Measurements from ENCODE around the gene PDHX.

PDHX gene

DNA sequence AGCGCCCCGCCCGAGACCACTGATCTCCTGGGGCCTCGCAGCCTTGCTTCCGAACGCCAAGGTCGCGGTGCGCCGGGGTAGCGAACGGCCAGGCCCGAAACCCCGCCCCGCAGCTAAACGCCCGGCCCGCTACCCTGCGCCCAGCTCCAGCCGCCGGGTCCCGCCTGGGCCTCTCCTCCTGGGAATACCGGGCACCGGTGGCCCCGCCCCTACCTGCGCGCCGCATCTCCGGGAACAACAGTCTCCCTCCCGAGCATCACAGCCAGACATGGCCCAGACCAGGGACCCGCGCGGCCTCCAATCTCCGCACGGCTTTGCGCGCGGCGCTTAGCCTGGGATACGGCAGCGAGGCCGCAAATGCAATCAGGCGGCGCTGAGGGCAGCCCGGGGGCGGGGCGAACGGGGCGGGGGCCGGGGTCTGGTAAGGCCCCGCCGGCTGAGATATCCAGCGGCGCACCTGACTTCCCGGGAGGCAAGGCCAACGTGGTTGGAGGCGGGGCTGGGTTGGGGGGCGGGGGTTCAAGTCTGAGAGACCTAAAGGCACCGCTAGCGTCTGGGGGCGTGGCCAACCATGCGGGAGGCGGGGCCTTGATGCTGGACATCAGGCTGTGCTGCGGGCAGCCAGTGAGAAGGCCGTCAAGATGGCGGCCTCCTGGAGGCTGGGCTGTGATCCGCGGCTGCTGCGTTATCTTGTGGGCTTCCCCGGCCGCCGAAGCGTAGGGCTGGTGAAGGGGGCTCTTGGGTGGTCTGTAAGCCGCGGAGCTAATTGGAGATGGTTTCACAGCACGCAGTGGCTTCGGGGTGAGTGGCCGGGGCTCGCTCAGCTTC, at the start of gene PDHX, which contains the start of gene APIP:
TSS of gene PDHX (plus strand) at position 604 of the 828 bp plus-strand sequence. CDS start at position 642, 38 bp downstream.
TSS of gene APIP (minus strand) at position 365 of the 828 bp plus-strand sequence. CDS start at position 270, 95 bp downstream.
- in situ Hi-C loops (cut with HindIII; ENCODE audit: low sequenced_read_pairs), result no loop called here

DNA sequence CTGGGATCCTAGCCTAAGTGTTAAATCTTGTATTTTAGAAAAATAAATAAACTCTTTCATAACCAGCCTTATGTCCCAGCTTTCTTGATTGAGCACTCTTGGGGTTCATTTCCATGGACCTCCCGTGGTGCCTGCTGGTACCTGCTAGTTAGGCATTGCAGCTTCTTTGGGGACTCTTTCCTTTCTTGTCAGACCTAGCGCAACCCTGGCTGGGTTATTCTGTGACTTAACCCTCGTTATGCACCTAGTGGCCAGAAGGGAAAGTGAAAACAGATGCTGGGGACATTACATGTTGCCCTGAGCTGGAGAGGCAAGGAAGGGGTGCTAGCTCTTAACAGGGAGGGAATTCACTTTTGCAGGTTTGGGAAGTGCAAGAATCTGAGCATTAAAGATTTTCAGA, 47.0 kb upstream of the PDHX start:
- in situ Hi-C loops (cut with HindIII; ENCODE audit: low sequenced_read_pairs), result no loop called here

DNA sequence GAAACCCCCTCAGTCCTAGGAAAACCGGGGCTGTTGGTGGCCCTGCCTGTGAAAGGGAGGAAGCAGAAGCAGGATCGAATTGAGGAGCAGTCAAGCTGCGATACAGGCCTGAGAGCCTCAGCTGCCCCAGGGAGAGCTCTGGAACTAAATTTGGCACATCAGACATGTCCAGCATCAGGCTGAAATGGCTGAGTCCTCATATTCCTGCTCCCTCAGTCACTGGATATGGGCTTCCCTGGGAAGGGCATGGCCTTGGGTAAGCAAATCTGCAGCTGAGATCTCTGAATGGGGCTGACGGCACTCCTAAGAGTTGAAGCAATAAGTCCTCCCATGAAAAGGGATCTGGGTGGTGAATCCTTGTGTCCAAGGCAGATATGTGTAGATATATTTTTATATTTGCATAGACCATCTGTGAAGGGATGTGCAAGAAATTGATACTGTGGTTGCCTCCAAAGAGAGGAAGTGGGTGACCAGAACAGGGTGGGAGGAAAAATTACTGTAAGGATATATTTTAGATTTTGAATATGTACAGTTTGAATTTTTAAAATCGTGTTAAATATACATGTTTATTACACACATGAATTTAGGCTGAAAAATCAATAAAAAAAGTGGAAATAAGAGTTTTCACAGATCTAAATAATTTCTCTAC, 45.7 kb upstream of the PDHX start:
- in situ Hi-C loops (cut with HindIII; ENCODE audit: low sequenced_read_pairs), result no loop called here

DNA sequence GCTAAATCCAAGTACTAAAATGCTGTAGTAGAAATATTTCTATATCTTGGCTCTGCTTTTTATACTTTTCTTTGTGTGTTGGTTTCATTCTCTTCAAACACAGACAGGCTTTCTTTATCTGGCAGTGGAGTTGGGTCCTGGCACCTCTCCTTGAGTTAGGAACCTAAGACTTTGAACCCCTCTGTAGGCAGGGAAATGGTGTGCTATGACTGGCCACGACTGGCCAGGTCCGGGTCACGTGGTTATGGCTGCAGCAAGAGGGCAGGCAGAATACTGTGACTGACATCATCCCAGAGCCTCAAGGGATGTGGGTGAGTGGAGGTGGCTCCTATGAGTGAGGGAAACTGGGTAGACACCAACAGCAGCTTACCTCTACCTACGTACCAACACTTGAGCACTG, 42.2 kb upstream of the PDHX start:
- in situ Hi-C loops (cut with HindIII; ENCODE audit: low sequenced_read_pairs), result no loop called here

GRCh38 chr11:34877375-34877975, 38.9 kb upstream of the PDHX start:
- in situ Hi-C loops (cut with HindIII; ENCODE audit: low sequenced_read_pairs), result loop anchor here (25.0 kb wide), 1 partner anchor 290 kb away; no protein-coding TSS in a partner anchor

DNA sequence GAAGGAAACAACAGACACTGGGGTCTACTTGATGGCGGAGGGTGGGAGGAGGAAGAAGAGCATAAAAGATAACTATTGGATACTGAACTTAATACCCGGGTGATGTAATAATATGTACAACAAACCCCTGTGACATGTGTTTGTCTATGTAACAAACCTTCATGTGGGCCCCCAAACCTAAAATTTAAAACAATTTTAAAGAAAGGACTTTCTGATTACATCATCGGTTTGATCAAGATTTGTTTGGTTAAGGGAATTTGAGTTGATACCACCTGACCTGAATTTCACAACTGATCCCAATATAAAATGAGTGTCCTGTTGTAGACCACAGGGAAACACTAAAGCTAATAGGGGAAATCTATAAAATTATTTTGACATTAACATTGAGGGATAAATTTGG, 34.5 kb upstream of the PDHX start:
- in situ Hi-C loops (cut with HindIII; ENCODE audit: low sequenced_read_pairs), result loop anchor here (25.0 kb wide), 1 partner anchor 295 kb away; no protein-coding TSS in a partner anchor

DNA sequence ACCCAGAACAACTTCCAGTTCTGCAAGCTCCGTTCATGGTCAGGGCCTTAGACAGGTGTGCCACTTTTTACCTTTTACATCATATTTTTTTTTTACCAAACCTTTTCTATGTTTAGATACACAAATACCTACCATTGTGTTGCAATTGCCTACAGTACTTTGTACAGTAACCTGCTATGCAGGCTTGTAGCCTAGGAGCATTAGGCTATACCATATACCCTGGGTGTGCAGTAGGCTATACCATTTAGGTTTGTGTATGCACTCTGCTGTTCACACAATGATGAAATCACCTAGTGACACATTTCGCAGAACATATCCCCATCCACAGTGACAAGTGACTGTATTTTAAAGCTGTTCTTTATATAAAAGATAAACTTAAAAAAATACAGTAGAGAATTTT, 29.8 kb upstream of the PDHX start:
- in situ Hi-C loops (cut with HindIII; ENCODE audit: low sequenced_read_pairs), result loop anchor here (25.0 kb wide), 1 partner anchor 299 kb away; no protein-coding TSS in a partner anchor

- in situ Hi-C loops (cut with HindIII; ENCODE audit: low sequenced_read_pairs), result loop anchor here (25.0 kb wide), 1 partner anchor 300 kb away; no protein-coding TSS in a partner anchor
Observed at GRCh38 chr11:34887260-34887659, 29.2 kb upstream of the PDHX start.

GRCh38 chr11:34890089-34890488, 26.3 kb upstream of the PDHX start:
- in situ Hi-C loops (cut with HindIII; ENCODE audit: low sequenced_read_pairs), result loop anchor here (25.0 kb wide), 1 partner anchor 303 kb away; no protein-coding TSS in a partner anchor

DNA sequence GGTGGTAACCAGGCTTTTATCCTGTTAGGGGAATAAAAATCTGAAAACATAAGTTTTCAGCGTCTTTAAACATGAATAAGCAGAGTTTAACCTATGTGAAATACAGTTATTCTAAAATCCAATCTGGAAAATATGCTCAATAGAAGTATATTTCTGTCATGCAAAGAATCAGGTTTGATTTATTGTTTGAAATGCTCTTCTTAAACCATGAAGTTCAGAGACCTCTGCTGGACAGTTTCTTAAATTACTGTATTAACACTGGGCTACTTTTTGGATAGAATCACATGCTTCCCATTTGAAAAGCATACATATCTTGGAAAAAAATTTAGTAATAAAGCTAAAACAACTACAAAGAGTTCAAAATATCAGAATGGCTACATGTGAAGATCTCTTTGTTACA, 25.6 kb upstream of the PDHX start:
- in situ Hi-C loops (cut with HindIII; ENCODE audit: low sequenced_read_pairs), result loop anchor here (25.0 kb wide), 1 partner anchor 304 kb away; no protein-coding TSS in a partner anchor

DNA sequence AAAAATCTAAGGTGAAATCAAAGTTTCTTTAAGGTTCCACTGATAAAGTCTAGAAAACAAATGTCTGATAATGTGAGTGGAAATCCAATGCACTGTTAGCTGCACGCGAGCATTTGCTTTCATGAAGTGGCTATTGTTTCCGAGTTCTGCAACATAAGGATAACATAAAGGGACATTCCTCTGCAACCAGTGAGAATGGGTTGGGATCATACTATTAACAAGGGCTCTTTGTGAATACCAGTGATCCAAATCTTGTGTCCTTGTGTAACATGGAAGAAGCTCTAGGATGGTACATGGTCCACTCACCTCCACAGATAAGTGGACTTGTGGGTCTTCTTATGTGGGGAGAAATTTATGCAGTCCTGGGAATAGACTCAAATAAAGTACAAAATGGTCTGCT, 24.8 kb upstream of the PDHX start:
- in situ Hi-C loops (cut with HindIII; ENCODE audit: low sequenced_read_pairs), result loop anchor here (25.0 kb wide), 1 partner anchor 304 kb away; no protein-coding TSS in a partner anchor

- in situ Hi-C loops (cut with HindIII; ENCODE audit: low sequenced_read_pairs), result loop anchor here (25.0 kb wide), 1 partner anchor 306 kb away; no protein-coding TSS in a partner anchor
Observed at GRCh38 chr11:34893416-34893815, 23.0 kb upstream of the PDHX start.

GRCh38 chr11:34896191-34896590, 20.2 kb upstream of the PDHX start:
- in situ Hi-C loops (cut with HindIII; ENCODE audit: low sequenced_read_pairs), result loop anchor here (25.0 kb wide), 1 partner anchor 309 kb away; no protein-coding TSS in a partner anchor

- in situ Hi-C loops (cut with HindIII; ENCODE audit: low sequenced_read_pairs), result loop anchor here (25.0 kb wide), 1 partner anchor 310 kb away; no protein-coding TSS in a partner anchor
Observed at GRCh38 chr11:34897171-34897870, 19.1 kb upstream of the PDHX start.

DNA sequence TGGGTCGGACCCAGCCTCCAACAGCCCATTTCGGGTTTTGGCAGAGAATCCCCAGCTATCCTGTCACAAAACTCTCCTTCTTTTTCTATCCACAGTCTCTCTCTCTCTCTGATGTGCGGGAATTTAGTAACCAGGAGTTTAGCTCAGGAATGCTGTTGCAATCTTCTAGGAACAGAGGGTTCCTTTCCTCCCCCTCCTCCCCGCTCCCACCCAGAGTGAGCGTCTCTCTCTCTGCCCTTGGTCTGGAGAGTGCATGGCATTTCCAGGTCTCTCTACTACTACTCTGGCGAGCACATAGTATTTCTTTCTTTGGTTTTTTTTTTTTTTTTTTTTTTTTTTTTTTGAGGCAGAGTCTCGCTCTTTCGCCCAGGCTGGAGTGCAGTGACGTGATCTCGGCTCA, 17.9 kb upstream of the PDHX start:
- in situ Hi-C loops (cut with HindIII; ENCODE audit: low sequenced_read_pairs), result loop anchor here (25.0 kb wide), 1 partner anchor 311 kb away; no protein-coding TSS in a partner anchor

DNA sequence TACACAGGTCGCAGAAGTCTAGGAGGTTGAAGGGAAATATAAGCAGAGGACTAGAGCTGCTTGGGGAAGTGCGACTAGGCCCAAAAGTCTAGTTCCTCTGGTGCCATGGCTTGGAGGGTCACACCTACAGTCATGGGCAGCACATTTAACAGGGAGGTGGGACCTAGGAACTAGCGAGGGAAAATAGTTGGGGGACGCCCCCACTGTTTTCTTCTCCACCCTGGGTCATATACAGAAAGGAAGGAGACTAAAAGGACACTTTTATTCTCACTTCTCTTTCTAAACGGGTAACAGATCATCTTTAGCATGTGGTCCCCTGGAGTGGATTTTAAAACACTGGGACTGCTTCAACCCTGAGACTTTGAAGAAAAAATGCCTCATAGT, 16.8 kb upstream of the PDHX start:
- in situ Hi-C loops (cut with HindIII; ENCODE audit: low sequenced_read_pairs), result loop anchor here (25.0 kb wide), 1 partner anchor 312 kb away; no protein-coding TSS in a partner anchor

- in situ Hi-C loops (cut with HindIII; ENCODE audit: low sequenced_read_pairs), result no loop called here
Observed at GRCh38 chr11:34904421-34904955, 11.9 kb upstream of the PDHX start.

DNA sequence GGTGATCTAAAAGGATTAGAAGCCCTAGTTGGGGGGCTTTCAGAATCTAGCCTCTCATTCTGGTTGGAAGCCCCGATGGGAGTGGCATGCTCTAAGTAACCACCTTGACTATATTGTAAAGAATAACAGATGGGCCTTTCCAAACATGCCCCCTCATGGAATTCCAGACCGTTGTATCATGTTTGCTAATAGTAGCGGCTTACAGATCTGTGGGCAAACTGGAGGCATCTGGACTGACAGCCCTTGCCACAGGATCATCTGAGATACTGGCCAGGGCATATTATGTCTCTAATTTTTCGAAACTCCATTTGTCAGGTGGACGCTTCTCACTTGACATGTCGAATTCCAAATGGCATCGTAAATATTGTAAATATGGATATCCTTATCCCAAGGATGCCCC, 10.8 kb upstream of the PDHX start:
- in situ Hi-C loops (cut with HindIII; ENCODE audit: low sequenced_read_pairs), result no loop called here

GRCh38 chr11:34907934-34908593, 8.4 kb upstream of the PDHX start:
- in situ Hi-C loops (cut with HindIII; ENCODE audit: low sequenced_read_pairs), result no loop called here

Measured in endothelial cell of hepatic sinusoid (primary cell).